Stimulated activated CD8-positive, alpha-beta memory T cell treated with anti-CD3 and anti-CD28 coated beads, Interleukin-7, amount 100 ng/mL, for 48 hours (primary cell): ENCODE measurements around the gene TBATA.

Experiments used
- DNase-seq, 2 donors: peaks; one replicate each; pipeline ENCODE4 v3.0.0-alpha.2; 2020; ENCODE audit warnings: low read depth in 1 of 2; ENCODE audit errors: extremely low read depth in 1 of 2

Gene TBATA

DNA sequence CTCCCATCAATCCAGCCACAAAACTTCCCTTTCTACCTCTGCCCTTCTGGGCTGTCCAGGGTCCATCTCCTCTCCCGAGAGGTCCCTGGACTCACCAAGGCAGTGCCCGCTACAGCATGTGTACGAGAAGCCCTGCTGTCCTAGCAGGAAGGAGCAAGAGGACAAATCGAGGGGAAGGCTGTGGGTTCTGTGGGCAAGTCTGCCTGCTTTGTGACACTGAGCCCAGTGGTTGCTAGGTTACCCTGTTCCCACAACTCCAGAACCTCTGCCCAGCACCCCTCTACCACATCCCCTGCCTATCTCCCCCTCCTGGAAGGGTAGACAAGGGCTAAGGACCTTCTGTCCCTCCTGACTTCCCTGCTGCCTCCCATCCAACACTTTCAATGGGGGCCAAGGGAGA lies at the start of gene TBATA:
TSS of gene TBATA (minus strand) at position 188 of the 400 bp plus-strand sequence. CDS start 1,998 bp downstream, outside the sequence.
- no peak for DNase-seq

- no peak for DNase-seq
Observed at GRCh38 chr10:70834441-70835151, 49.4 kb upstream of the TBATA start.

GRCh38 chr10:70834021-70834420 lies 48.8 kb upstream of the TBATA start:
- no peak for DNase-seq

GRCh38 chr10:70833601-70834000 lies 48.4 kb upstream of the TBATA start:
- DNase-seq = no peak

GRCh38 chr10:70832852-70833528 lies 47.8 kb upstream of the TBATA start:
- DNase-seq = no peak

- DNase-seq = no peak
Observed at GRCh38 chr10:70832221-70832620, 47.0 kb upstream of the TBATA start.

- no peak for DNase-seq
Observed at GRCh38 chr10:70830164-70830563, 45.0 kb upstream of the TBATA start.

DNA sequence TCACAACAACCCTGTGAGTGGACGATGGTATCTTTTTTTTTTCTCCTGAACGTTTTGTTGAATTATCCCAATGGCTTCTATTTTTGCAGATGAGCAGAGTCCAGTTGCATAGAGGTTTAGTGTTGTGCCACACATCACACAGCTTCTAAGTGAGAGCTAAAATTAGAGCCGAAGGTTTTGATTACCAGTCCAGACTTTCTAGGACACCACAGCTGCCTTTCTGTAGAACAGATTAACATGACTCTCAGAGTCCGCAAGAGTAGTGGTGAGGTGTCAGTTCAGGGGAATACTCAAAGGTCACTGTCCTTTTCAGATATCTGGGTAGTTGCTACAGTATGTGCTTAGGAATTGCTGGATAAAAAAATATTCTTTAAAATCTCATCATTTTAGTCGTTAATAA lies 44.4 kb upstream of the TBATA start:
- no peak for DNase-seq

DNA sequence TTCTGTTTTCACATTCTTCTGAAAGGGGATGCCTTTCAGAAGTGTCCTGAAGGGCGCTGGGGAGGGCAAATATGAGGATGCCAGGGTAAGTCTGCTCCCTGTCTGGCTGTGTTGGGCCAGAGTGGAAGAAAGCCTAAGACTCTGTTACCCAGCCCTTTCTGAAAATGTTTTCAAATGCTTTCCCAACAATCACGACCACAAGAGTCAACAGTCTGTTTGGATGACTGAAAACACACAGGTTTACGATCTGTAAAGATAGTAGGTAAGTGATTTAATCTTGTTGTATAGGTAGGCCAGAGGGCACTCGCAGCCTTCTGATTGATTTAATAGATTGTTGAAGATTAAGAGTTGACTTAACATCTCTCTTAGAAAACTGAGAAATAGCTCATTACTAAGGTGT lies 43.7 kb upstream of the TBATA start:
- DNase-seq = no peak

GRCh38 chr10:70827086-70827757 lies 42.0 kb upstream of the TBATA start:
- no peak for DNase-seq

DNA sequence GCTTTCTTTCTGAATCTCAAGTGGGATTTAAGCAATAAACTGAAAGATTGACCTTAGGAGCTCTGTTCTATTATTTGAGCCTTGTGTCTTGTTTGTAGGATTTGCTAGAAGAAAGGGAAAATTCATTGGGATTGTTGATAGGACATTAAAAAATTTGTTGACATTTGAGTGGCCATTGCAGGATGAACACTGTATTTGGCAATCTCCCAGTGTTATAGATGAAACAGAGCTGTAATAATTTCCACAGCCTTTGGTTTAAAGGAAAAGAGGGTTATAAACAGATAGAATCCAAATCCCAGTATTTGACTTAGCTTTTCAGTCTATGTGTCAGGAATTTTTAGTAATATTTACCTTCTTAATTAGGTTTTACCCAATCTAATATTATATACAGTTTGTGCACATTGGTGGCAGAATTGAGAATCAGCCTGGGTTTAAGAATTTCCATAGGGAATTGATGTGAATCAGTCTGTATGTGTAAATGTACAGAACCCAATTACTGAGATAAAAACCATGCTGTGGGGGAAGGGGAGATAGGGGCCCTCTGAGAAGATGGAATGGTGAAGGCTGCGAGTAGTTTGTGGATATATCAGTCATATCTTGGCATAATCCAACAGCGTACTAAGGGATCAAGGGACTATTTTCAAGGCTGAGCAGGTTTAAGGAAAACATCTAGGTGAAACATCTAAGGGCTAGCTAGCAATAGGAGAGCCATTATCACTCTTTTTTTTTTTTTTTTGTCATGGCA lies 37.1 kb upstream of the TBATA start:
- DNase-seq = no peak

DNA sequence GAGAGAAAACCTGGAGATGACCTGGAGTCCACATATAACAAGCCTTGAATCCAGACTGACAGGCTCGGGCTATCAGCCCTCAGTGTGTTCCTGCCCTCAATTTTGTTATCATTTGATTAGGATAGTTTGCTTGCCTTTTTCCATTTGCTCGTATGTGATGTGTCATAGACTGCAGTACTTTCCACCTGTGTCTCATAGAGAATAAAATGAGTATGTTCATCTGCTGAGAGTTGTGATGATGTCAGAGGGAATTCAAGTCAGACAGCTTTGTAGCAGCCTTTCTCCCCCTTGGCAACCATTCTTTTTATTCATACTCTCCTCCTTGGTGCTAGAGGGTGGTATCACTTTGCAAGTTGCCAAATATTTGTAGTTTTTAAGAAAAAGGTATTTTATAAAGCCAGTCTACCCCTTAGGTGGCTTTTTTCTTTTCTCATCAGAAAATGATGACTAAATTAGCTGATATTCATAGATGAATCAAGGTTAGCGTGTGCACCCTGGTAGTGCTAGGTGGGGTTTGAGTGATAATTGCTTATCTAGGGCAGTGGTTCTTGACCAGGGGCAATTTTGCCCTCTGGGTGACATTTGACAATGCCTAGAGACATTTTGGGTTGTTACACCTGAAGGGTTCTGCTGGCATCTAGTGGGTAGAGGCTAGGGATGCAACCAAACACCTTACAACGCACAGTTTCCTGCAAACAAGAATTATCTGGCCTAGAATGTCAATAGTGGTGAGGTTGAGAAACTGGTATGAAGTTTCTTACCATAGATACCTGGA lies 36.0 kb upstream of the TBATA start:
- no peak for DNase-seq

GRCh38 chr10:70816220-70816894 lies 31.2 kb upstream of the TBATA start:
- peak in 1 of 2 donors; percentile 13 for DNase-seq

DNA sequence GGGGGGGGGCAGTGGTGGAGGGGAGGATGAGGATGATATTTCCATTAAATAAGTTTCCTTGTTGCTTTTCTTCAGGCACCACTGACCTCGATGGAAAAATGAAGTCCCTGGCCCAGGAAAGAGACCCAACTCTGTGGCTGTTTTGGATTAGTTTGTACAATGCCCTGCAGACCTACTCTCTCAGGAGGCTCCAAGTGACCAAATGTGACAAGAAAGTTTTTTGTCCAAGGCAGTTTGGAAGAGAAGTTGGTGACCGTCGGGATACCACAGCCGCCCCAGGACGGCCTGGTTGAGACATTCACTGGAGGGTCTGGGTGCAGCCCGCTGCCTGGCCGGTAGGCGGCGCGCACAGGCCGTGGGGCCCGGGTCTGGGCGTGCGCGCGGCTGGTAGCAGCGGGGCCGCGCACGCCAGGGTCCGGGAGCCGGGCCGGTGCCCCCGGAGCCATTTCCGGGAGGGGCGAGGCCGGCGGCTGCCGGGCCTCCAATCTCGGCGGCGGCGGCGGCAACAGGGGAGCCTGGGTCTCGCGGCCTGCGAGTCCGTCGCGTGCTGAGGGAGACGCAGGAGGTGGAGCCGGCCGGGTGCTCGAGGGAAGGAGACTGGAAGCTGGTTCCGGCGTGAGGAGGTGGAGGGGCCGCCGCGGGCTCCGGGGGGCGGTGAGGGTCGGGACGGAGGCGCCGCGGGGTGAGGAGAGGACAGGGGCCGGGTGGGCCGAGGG lies 30.5 kb upstream of the TBATA start, which contains the start of gene SGPL1:
TSS of gene SGPL1 (plus strand) at position 445 of the 716 bp plus-strand sequence. CDS start 906 bp downstream, outside the sequence.
- DNase-seq = peak; percentile 68 to 73

- no peak for DNase-seq
Observed at GRCh38 chr10:70814126-70814525, 28.9 kb upstream of the TBATA start.

DNA sequence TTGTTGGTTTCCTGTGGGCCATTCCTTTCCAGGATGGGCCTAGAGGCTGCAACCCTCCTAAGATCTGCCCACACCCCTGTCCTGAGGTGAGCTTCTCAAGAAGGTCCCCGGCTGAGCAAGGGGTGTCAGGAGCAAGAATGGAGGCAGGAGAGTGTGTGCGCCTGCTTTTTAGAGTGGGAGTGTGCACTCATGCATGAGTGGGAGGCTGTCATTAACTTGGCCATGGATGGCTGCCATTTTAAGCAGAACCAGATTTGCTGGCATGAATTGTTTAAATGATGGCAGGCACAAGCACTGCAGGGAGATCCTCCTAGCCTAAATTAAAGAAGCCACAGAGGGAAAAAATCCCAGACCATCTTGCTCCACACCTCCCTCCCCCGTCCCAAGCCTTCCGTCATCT lies 27.6 kb upstream of the TBATA start:
- DNase-seq = no peak

DNA sequence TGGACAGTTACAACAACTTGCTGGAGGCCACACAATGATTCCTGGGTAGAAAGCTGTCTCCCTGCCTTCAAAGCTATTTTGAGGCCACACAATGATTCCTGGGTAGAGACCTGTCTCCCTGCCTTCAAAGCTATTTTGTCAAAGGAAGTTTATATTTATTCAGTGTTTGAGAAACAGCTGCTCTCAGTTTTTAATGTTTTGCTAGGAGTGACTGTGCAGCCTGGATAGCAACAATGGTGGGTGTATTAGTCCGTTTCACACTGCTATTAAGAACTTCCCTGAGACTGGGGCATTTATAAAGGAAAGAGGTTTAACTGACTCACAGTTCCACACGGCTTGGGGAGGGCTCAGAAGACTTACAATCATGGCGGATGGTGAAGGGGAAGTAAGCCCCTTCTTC lies 26.7 kb upstream of the TBATA start:
- no peak for DNase-seq

DNA sequence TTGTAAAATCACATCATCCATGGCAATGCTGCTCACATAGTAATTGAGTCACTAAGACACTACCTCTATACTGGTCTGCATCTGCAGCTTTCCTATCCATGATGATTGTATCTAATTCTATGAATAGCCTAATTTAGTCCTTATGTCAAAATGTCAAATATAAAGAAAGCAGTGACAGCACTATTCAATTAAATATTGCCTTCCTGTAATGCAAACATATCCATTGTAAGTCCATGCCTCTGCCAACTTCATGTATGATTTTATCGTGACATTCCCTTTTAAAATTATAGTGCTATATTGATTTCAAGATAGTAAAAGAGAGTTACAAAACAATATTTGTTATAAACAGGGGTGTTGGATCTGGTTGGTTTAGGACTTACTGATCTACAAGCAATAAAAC lies 25.8 kb upstream of the TBATA start:
- DNase-seq = no peak

- no peak for DNase-seq
Observed at GRCh38 chr10:70809726-70810125, 24.5 kb upstream of the TBATA start.
